NCI-H2107 (cell line): ENCODE results near the gene DDAH1.

Experiments used
- DNase-seq: peaks from one replicate; lab custom pipeline; 2025; lab: John Stamatoyannopoulos, UW

DDAH1 gene

GRCh38 chr1:85393490-85393889, 71.5 kb downstream of the DDAH1 start:
- no peak for DNase-seq

- no peak for DNase-seq
Observed at GRCh38 chr1:85388416-85388815, 76.5 kb downstream of the DDAH1 start.

- DNase-seq, result no peak
Observed at GRCh38 chr1:85387781-85388180, 77.2 kb downstream of the DDAH1 start.

DNA sequence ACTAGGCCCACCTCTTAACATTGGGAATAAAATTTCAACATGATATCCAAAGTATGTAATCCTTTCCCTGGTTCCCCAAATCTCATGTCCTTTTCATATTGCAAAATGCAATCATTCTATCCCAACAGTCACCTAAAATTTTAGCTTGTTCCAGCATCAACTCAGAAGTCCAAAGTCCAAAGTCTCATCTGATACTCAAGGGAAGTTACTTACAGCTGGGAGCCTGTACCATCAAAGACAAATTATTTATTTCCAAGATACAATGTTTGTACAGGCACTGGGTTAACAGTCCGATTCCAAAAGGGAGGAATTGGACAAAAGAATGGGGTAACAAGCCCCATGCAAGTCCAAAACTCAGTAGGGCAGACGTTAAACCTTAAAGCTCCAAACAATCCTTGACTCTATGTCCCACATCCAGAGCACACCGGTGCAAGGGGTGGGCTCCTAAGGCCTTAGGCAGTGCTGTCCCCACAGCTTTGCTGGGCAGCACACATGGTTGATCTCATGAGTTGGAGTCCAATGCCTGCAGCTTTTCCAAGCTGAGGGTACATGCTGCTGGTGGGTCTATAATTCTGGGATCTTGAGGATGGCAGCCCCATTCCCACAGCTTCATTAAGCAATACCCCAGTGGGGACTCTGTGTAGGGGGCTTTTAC, 78.8 kb downstream of the DDAH1 start:
- no peak for DNase-seq

GRCh38 chr1:85379203-85380136, 85.5 kb downstream of the DDAH1 start:
- DNase-seq, result no peak

- no peak for DNase-seq
Observed at GRCh38 chr1:85378534-85378933, 86.4 kb downstream of the DDAH1 start.

DNA sequence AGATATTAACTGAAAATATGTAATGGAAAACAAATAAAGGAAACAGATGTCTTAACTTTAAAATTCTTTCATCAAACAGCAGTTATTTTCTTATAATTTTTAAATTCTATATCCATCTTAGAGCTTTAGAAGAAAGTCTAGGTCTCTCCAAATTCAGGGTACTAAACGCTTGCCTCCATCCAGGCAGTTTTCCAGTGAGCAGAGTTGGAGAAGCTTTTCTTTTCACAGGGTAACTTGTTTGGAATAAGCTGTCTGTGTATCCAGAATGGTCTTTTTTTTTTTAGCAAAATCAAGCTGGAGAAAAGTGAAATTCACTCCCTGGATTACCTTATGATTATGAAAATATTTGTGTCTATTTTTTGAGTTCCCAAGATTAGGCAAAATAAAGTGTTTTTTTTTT, 88.6 kb downstream of the DDAH1 start:
- no peak for DNase-seq

- DNase-seq, result no peak
Observed at GRCh38 chr1:85375493-85375892, 89.5 kb downstream of the DDAH1 start.

GRCh38 chr1:85374160-85374559, 90.8 kb downstream of the DDAH1 start:
- no peak for DNase-seq

DNA sequence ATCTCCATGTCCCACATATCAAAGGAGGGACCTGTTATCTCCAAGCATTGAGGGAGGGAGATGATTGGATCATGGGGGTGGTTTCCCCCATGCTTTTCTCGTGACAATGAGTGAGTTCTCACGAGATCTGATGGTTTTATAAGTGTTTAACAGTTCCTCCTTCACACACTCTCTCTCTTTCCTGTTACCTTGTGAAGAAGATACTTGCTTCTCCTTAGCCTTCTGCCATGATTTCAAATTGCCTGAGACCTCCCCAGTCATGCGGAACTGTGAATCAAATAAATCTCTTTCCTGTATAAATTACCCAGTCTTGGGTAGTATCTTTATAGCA, 91.6 kb downstream of the DDAH1 start:
- no peak for DNase-seq

- no peak for DNase-seq
Observed at GRCh38 chr1:85372683-85373377, 92.1 kb downstream of the DDAH1 start.

DNA sequence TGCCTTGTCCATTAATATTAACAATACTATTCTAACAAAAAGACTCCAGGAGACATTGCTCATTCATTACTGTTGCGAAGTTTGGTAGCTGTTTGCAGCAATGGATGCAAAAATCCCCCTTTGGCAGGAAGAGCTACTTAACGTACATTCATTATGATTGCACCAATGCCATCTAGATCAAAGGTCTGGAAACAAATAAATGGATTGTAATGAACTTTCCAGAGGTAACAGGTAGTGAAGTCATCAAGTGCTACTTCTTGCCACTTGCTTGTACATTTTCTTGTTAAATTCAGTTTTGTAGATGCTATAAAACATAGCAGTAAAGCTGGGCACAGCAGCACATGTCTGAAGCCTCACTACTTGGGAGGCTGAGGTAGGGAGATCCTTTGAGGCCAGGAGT, 93.9 kb downstream of the DDAH1 start:
- DNase-seq, result no peak

DNA sequence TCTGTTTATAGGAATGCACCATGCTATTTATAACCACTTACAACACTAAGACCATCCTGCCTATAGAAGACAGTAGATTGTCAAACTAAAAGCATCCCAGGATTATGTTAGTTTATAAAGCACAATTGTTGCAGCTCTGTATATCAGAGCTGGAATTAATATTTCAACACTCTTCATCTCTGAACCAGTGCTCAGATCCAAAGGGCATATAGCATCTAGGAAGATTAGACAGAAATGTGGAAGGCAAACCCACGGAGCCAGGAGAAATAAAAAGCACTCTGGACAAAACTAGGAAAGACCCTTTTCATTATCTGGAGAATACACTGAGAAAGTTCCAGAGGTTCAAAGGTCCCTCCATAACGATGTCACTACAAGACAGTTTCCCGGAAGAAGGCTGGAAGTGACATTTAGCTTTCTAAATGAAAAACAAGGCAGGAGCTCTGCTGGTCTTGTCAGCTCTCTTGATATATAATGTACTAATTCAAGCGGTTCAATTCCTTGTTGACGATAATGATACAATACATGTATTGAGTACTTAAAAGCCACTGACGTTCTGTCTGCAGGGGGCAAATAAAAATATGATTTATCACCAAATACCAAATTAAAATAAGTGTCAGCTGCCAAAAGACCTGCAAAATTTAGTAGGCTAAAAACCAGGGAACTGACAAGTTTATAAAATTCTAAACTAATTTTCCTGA, 96.7 kb downstream of the DDAH1 start:
- DNase-seq, result no peak

DNA sequence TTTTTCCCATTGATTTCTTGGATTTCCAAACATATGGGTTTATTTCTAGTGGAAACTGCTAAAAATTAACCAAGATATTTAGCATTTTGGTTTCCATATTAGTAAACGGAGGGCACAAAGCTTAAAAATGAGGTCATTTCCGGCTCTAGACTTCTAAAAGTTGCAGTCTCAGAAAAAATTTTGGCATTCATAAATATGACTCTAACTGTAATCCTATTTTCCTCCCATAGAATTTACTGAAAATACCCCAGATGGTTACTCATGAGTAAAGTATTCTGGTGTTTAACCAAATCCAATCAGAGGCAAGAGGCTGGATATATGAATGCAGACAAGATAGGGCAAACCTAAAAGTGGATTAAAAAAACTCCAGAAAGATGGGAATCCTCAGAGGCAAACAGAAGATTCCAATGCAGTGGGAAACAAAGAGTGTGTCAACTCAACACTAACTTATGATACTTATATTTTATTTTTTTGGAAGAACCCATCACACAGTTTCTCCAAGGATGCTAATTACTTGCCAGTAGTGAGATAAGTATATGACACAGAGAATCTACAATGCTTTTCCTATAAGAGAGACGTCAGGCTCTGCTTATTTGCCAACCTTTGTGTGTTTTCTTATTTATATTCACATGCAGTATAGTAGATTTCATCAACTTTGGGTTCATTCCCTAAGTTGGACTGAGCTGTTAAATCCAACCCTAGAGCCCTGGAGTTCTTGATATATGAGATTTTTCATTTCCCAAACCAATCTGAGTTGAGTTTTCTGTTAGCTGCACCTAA, 98.4 kb downstream of the DDAH1 start:
- no peak for DNase-seq

- no peak for DNase-seq
Observed at GRCh38 chr1:85365851-85366250, 99.1 kb downstream of the DDAH1 start.

- no peak for DNase-seq
Observed at GRCh38 chr1:85363521-85363920, 101.4 kb downstream of the DDAH1 start.

- DNase-seq, result no peak
Observed at GRCh38 chr1:85363092-85363491, 101.9 kb downstream of the DDAH1 start.

- DNase-seq, result no peak
Observed at GRCh38 chr1:85361606-85362296, 103.2 kb downstream of the DDAH1 start.

GRCh38 chr1:85360730-85361493, 104.0 kb downstream of the DDAH1 start:
- DNase-seq, result no peak
